H4 (cell line): ENCODE data around the gene AFDN. TPM values are rescaled to one million over a fixed set of nuclear protein-coding genes. Genes with fewer than 3 reads are reported as not detected.

Experiments
- DNase-seq: peaks from one replicate; pipeline ENCODE4 v3.0.0-alpha.2; 2015; ENCODE audit warnings: low spot score
- total RNA-seq: library from RNA; depleted of rRNA; stranded (reverse); fragments of >200 nt; shearing (Covaris generic); gene quantifications from 2 replicates; pipeline ENCODE4 v1.2.3, GENCODE V29; 2014

Gene AFDN
- total RNA-seq, 1 experiment from 2014 or later: 11.4 TPM

- DNase-seq: no peak
Measured at GRCh38 chr6:167794161-167795157, 32.3 kb upstream of the AFDN start.

GRCh38 chr6:167795321-167795811 lies 31.3 kb upstream of the AFDN start:
- DNase-seq: no peak

GRCh38 chr6:167795874-167796191 lies 30.9 kb upstream of the AFDN start:
- DNase-seq: no peak

- no peak for DNase-seq
Measured at GRCh38 chr6:167796192-167796981, 30.3 kb upstream of the AFDN start.

GRCh38 chr6:167797011-167797471 lies 29.7 kb upstream of the AFDN start:
- no peak for DNase-seq

GRCh38 chr6:167797476-167798265 lies 29.0 kb upstream of the AFDN start:
- peak; percentile 10 for DNase-seq

GRCh38 chr6:167798453-167798852 lies 28.3 kb upstream of the AFDN start:
- DNase-seq: no peak

- no peak for DNase-seq
Measured at GRCh38 chr6:167799033-167799821, 27.5 kb upstream of the AFDN start.

- no peak for DNase-seq
Measured at GRCh38 chr6:167800549-167800948, 26.2 kb upstream of the AFDN start.

- DNase-seq: no peak
Measured at GRCh38 chr6:167801263-167801662, 25.4 kb upstream of the AFDN start.

GRCh38 chr6:167802339-167802738 lies 24.4 kb upstream of the AFDN start:
- no peak for DNase-seq

- no peak for DNase-seq
Measured at GRCh38 chr6:167803816-167804215, 22.9 kb upstream of the AFDN start.

GRCh38 chr6:167804281-167805013 lies 22.3 kb upstream of the AFDN start:
- no peak for DNase-seq

- DNase-seq: no peak
Measured at GRCh38 chr6:167805349-167806060, 21.2 kb upstream of the AFDN start.

- DNase-seq: no peak
Measured at GRCh38 chr6:167806061-167806700, 20.5 kb upstream of the AFDN start.

GRCh38 chr6:167807200-167807599 lies 19.5 kb upstream of the AFDN start:
- DNase-seq: no peak

GRCh38 chr6:167807756-167808155 lies 19.0 kb upstream of the AFDN start:
- DNase-seq: no peak

- no peak for DNase-seq
Measured at GRCh38 chr6:167811040-167811439, 15.7 kb upstream of the AFDN start.
